ENCODE data around the gene BRD1. TPM values are rescaled to one million over a fixed set of nuclear protein-coding genes. Genes with fewer than 3 reads are reported as not detected.

BRD1 gene
- total RNA-seq, 1 donor from 2014 or later, result 43.2 TPM

DNA sequence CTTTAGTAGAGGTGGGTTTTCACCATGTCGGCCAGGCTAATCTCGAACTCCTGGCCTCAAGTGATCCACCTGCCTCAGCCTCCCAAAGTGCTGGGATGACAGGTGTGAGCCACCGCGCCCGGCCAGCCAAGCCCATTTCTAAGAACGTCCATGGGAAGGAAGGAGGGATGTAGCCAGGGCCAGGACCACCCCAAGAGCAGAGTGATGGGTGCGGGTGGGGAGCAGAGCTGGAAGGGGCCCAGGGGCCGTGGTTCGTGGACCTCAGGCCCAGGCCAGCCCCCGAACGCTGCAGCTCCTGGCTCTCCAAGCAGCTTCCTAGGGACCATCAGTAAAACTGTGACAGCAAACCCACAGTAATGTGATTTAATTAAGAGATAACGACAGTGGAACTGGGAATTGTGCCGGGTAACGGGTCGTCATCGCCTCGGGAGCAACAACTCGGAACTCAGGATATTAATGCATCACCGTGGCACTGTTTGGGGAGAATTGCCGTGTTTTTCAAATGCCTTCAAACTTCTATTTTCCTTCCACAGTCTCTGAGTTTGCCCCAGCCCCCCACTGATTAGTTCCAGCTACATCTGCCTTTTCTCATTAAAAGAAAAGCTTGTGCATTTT lies 74.3 kb downstream of the BRD1 start:
- Mint-ChIP-seq H3K27ac (no peak overlapping the region), H3K9me3 (no peaks in the 10 kb centered on the region), H3K27me3 (no peaks in the 10 kb centered on the region), H3K4me3 (no peak overlapping the region), H3K4me1 (no peaks in the 10 kb centered on the region), H3K36me3 (ENCODE audit: low read depth) (no peaks in the 10 kb centered on the region)
- no peak for DNase-seq
- intact Hi-C loops (cut with micrococcal nuclease), result no loop called here

DNA sequence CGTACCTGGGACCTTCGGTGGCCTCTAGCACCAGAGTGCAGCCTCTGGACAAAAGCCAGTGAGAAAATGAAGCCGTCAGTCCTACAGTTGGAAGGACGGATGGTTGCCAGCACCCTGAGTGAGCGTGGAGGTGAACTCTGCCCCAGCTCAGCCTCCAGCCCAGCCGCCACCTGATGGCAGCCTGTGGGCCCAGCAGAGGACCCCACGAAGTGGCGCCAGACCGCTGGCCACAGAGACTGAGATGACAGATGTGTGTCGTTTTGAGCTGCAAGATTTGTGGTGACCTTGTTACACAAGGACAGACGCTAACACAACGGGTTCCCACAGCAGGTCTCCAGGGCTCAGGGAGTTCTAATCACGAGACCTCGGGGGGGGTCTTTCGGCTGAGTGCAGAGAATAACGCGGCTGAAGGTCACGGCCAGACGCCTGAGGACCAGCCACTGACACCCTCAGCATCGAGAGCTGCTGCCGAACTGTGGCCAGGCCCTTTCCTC lies 75.0 kb downstream of the BRD1 start:
- no peaks in the 10 kb centered on the region for H3K4me1 Mint-ChIP-seq
- no peaks in the 10 kb centered on the region for H3K36me3 Mint-ChIP-seq (ENCODE audit: low read depth)
- no peak overlapping the region for H3K4me3 Mint-ChIP-seq
- H3K27me3 Mint-ChIP-seq, result no peaks in the 10 kb centered on the region
- DNase-seq, result no peak
- intact Hi-C loops (cut with micrococcal nuclease), result no loop called here
- no peak overlapping the region for H3K27ac Mint-ChIP-seq
- H3K9me3 Mint-ChIP-seq, result peaks cover 3% of the 10 kb centered on the region

DNA sequence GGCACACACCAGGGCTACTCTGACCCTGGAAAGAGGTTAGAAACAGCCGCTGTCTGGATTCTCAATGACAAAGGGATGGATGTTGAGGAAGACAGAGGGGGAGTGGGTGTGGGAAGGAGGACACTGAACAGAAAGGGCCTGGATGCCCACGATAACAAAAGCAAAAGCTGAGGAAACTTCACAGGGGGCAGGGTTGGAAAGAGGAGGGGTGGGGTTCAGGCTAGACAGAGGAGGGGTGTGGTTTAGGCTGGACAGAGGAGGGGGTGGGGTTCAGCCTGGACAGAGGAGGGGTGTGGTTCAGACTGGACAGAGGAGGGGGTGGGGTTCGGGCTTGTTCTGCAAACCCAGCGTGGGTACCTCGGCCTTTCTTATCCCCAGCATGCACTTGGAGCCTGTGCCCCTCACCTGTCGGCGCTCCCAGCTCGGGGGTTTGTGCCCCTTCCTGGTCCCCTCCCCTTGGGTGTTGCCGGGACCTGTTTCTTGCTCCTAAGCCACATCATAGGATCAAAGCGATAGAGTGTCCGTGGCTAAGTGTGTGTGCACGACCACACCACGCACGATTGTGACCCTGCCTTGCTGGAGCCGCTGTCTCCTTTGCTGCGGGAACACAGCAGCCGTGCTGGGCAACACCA lies 75.6 kb downstream of the BRD1 start:
- Mint-ChIP-seq H3K9me3 (peaks cover 6% of the 10 kb centered on the region), H3K27me3 (no peaks in the 10 kb centered on the region), H3K4me1 (no peaks in the 10 kb centered on the region), H3K36me3 (ENCODE audit: low read depth) (no peaks in the 10 kb centered on the region), H3K27ac (no peak overlapping the region), H3K4me3 (no peak overlapping the region)
- intact Hi-C loops (cut with micrococcal nuclease), result no loop called here
- DNase-seq, result no peak

DNA sequence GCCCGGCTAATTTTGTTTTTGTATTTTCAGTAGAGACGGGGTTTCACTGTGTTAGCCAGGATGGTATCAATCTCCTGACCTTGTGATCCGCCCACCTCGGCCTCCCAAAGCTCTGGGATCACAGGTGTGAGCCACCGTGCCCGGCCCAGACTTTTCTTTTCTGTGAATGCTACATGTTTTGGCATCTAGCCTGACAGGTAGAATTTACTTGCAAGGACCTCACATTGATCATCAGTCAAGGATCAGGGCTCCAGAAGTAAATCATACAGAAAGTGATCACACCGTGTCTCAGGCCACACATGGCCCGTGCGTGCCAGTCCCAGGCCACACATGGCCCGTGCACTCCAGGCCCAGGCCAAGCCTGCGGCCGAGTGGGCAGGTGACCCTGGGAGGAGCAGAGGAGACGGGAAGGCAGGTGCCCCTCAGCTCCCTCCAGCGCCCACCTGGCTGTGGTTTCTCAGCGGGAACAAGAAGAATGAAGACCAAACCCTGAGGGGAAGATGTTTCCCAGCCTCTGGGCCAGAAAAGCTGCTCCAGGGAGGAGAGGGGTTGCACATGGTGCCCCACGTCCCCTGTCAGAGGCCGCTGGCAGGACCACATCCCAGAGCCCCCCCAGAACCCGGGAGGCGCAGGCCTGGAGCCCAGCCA lies 76.2 kb downstream of the BRD1 start:
- Mint-ChIP-seq H3K27me3 (no peaks in the 10 kb centered on the region), H3K9me3 (peaks cover 11% of the 10 kb centered on the region), H3K36me3 (ENCODE audit: low read depth) (no peaks in the 10 kb centered on the region), H3K4me1 (no peaks in the 10 kb centered on the region), H3K27ac (no peak overlapping the region), H3K4me3 (no peak overlapping the region)
- DNase-seq, result no peak
- intact Hi-C loops (cut with micrococcal nuclease), result no loop called here

DNA sequence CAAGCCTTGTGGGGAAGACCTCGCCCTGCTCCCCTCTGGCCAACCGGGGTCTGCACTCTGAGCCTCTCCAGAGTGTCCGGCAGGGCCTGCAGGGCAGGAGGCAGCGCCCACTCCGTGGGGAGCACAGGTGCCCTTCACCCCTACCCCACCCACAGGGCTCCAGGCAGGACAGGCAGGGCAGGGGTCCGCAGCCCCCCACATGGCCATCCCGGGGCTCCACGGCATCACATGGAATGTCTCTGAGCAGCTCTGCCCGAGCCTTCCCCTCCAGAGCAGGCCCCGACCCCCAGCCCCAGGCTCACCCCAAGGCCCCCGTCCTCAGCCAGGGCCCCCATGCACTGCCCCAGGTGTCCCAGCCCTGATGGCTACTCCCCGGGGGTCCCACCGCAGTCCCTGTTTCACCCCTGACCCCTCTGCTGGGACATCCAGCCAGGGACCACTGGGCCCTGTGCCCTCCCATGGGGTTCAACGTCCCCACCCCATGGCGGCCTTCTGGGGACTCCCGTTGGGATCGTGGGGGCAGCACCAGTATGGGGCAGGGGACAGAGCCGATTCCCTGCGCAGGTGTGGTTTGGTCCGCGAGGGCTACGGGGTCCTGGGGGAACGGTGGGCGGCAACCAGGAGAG lies 77.7 kb downstream of the BRD1 start:
- intact Hi-C loops (cut with micrococcal nuclease), result no loop called here
- Mint-ChIP-seq H3K27me3 (peaks cover 5% of the 10 kb centered on the region), H3K4me1 (no peaks in the 10 kb centered on the region), H3K9me3 (peaks cover 24% of the 10 kb centered on the region), H3K4me3 (no peak overlapping the region), H3K36me3 (ENCODE audit: low read depth) (no peaks in the 10 kb centered on the region), H3K27ac (no peak overlapping the region)
- DNase-seq, result no peak

DNA sequence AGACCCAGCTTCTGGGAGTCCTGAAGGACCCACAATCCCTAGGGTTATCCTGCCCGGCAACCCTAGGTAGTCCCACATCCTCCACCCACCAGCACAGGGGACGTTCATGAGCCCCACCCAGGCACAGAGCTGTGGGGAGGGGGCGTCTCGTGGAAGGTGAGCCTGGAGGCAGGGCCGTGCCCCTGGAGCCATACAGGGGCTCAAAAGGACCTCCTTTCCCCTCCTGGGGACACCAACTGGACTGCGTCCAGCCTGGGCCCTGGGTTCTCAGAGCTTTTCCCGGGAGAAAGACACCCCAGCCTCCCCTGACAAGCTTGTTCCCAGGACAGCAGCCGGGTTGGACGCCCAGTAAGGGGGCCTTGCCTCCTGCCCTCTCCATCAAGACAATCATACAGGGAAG lies 78.4 kb downstream of the BRD1 start:
- Mint-ChIP-seq H3K4me1 (no peaks in the 10 kb centered on the region), H3K9me3 (peaks cover 29% of the 10 kb centered on the region), H3K27me3 (peaks cover 9% of the 10 kb centered on the region), H3K4me3 (no peak overlapping the region), H3K27ac (no peak overlapping the region), H3K36me3 (ENCODE audit: low read depth) (no peaks in the 10 kb centered on the region)
- DNase-seq, result no peak
- intact Hi-C loops (cut with micrococcal nuclease), result no loop called here

DNA sequence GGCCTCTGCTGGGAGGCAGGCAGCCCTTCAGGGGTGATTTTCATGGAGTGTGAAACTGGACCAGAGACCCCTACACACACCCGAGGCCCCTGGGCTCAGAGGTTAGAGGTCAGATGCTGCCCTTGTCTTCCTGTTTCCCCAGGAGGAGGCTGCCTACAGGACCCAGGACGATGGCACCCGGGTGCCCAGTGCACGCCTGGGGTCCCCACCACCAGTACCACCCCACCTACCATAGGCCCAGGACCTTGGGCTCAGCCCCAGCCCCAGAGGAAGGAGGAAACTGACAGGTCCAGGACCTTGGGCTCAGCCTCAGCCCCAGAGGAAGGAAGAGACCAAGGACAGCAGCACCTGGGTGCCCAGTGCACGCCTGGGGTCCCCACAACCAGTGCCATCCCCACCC lies 79.2 kb downstream of the BRD1 start:
- peaks cover 29% of the 10 kb centered on the region for H3K9me3 Mint-ChIP-seq
- H3K4me1 Mint-ChIP-seq, result no peaks in the 10 kb centered on the region
- DNase-seq, result no peak
- intact Hi-C loops (cut with micrococcal nuclease), result no loop called here
- H3K27ac Mint-ChIP-seq, result no peak overlapping the region
- H3K27me3 Mint-ChIP-seq, result peaks cover 9% of the 10 kb centered on the region
- H3K36me3 Mint-ChIP-seq (ENCODE audit: low read depth), result no peaks in the 10 kb centered on the region
- H3K4me3 Mint-ChIP-seq, result no peak overlapping the region

DNA sequence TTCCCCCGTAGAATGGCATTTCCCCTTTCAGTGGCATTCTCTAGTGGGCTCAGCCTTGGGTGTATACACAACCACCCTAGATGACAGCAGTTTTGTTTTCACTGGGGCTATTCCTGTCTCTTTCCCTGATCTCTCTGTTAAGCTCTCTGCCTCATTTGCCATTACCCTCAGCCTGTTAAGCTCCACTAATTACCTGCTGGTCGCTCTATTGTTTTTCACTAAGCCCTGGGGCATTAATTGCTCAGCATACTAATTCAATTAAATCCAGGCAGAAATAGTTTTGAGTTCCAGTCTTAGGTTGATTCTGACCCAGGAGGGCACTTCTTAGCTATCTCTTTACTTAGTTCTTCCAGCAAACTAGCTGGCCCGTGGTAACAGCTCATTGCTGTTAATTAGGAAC lies 80.0 kb downstream of the BRD1 start:
- Mint-ChIP-seq H3K4me1 (no peaks in the 10 kb centered on the region), H3K9me3 (peaks cover 29% of the 10 kb centered on the region), H3K4me3 (no peak overlapping the region), H3K27ac (no peak overlapping the region), H3K36me3 (ENCODE audit: low read depth) (no peaks in the 10 kb centered on the region), H3K27me3 (peaks cover 9% of the 10 kb centered on the region)
- intact Hi-C loops (cut with micrococcal nuclease), result no loop called here
- no peak for DNase-seq

DNA sequence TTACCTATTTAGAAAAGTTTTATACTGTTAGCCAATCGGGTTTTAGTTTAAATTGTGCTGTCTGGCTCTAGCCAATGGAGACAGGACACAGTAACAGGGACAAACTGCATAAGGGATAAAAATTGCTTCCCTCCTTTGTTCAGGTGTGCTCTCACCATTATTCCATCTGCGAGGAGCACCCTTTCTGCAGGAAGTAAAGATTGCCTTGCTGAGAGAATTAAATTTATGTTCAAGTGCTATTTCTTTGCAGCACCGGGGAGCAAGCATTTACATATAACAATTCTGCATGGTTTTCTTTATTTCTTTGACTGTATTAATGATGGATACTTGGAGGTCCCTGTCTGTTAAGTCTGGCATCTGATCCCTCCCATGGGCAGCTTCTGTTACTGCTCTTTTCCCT lies 80.5 kb downstream of the BRD1 start:
- Mint-ChIP-seq H3K4me3 (no peak overlapping the region), H3K36me3 (ENCODE audit: low read depth) (no peaks in the 10 kb centered on the region), H3K27me3 (peaks cover 11% of the 10 kb centered on the region), H3K27ac (no peak overlapping the region), H3K9me3 (peaks cover 29% of the 10 kb centered on the region), H3K4me1 (no peaks in the 10 kb centered on the region)
- intact Hi-C loops (cut with micrococcal nuclease), result no loop called here
- no peak for DNase-seq

DNA sequence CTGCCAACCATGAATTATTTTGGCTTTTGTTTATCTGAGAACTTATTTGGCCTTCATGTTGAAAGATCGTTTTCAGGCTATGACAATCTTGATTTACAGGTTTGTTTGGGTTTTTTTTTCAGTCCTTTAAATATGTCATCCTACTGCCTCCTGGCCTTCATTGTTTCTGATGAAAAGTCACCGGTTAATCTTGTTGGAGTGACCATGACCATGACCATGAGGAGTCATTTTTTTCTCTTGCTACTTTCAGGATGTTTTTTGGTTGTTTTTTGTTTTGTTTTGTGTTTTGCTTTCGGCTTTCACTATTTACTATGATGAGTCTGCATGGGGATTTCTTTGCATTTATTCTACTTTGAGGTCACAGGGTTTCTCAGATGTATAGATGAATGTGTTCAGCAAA lies 81.6 kb downstream of the BRD1 start:
- Mint-ChIP-seq H3K9me3 (peaks cover 29% of the 10 kb centered on the region), H3K27me3 (peaks cover 12% of the 10 kb centered on the region), H3K4me3 (no peak overlapping the region), H3K36me3 (ENCODE audit: low read depth) (no peaks in the 10 kb centered on the region), H3K27ac (no peak overlapping the region), H3K4me1 (no peaks in the 10 kb centered on the region)
- no peak for DNase-seq
- intact Hi-C loops (cut with micrococcal nuclease), result no loop called here

DNA sequence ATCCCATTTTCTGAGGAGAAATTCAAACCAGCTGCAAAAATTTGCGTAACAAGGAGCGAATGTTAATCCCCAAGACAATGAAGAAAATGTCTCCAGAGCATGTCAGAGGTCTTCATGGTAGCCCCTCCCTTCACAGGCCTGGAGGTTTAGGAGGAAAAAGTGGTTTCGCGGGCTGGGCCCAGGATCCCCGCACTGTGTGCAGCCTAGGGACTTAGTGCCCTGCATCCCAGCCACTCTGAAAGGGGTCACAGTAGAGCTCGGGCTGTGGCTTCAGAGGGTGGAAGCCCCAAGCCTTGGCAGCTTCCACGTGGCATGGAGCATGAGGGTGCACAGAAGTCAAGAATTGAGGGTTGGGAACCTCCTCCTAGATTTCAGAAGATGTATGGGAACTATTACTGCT lies 87.4 kb downstream of the BRD1 start:
- Mint-ChIP-seq H3K9me3 (peaks cover 11% of the 10 kb centered on the region), H3K4me1 (no peaks in the 10 kb centered on the region), H3K27ac (no peak overlapping the region), H3K4me3 (no peak overlapping the region), H3K36me3 (ENCODE audit: low read depth) (no peaks in the 10 kb centered on the region), H3K27me3 (peaks cover 14% of the 10 kb centered on the region)
- intact Hi-C loops (cut with micrococcal nuclease), result no loop called here
- no peak for DNase-seq

DNA sequence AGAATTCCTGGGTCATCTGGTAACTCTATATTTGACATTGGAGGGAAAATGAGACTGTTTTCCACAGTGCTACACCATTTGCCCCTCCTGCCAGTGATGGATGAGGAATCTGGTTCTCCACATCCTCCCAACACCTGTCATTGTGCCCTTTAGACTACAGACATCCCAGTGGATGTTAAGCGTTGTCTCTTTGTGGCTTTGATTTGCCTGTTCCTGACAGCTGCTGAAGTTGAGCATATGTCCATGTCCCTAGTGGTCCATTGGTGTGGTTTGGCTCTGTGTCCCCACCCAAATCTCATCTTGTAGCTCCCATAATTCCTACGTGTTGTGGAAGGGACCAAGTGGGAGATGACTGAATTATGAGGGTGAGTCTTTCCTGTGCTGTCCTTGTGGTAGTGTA lies 88.5 kb downstream of the BRD1 start:
- Mint-ChIP-seq H3K4me3 (no peak overlapping the region), H3K27me3 (peaks cover 8% of the 10 kb centered on the region), H3K4me1 (no peaks in the 10 kb centered on the region), H3K9me3 (peaks cover 4% of the 10 kb centered on the region), H3K36me3 (ENCODE audit: low read depth) (no peaks in the 10 kb centered on the region), H3K27ac (no peak overlapping the region)
- DNase-seq, result no peak
- intact Hi-C loops (cut with micrococcal nuclease), result no loop called here

DNA sequence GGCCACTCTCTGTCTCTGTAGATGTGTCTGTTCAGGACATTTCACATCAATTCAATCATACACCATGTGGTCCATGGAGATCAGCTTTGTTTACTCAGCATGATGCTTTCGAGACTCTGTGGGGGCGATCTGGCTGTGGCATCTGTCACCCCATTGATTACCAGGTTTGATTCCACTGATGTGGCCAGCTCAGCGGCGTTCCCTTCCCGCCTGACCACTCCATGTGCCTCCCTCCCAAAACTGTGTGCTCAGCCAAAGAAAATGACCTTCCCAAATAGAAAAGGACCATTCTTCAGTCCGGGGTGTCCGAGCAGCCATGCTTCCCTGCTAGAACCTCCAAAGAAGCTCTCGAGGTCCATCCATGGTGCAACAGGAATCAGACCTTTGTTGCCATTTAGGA lies 89.1 kb downstream of the BRD1 start:
- no peak for DNase-seq
- H3K27ac Mint-ChIP-seq, result no peak overlapping the region
- no peak overlapping the region for H3K4me3 Mint-ChIP-seq
- peaks cover 1% of the 10 kb centered on the region for H3K4me1 Mint-ChIP-seq
- peaks cover 4% of the 10 kb centered on the region for H3K9me3 Mint-ChIP-seq
- H3K36me3 Mint-ChIP-seq (ENCODE audit: low read depth), result no peaks in the 10 kb centered on the region
- intact Hi-C loops (cut with micrococcal nuclease), result no loop called here
- H3K27me3 Mint-ChIP-seq, result peaks cover 8% of the 10 kb centered on the region

DNA sequence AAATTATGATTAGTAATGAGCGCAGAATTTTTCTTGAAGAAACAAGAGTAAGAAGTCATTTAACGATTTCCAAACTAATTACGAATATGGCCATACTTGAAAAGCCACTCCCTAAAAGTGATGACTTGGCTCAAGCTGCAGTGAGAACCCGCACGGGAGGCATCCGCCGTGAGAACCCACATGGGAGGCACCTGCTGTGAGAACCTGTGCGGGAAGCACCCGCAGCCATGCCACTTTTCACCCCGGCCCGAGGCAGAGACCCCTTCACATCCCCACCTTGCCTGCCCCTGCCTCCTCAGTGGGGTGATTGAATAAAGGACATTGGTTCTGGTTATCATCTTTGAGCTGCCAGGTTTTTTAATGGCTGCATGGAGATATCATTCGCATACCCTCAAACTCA lies 89.7 kb downstream of the BRD1 start:
- DNase-seq, result no peak
- no peak overlapping the region for H3K4me3 Mint-ChIP-seq
- H3K9me3 Mint-ChIP-seq, result peaks cover 4% of the 10 kb centered on the region
- intact Hi-C loops (cut with micrococcal nuclease), result no loop called here
- H3K27ac Mint-ChIP-seq, result no peak overlapping the region
- no peaks in the 10 kb centered on the region for H3K36me3 Mint-ChIP-seq (ENCODE audit: low read depth)
- H3K4me1 Mint-ChIP-seq, result peaks cover 2% of the 10 kb centered on the region
- peaks cover 11% of the 10 kb centered on the region for H3K27me3 Mint-ChIP-seq
